HEK293T (cell line): ENCODE results near the gene XPNPEP1.

Experiments
- CTCF ChIA-PET: fragments of 350-600 bp; formaldehyde crosslinking; extraction: SDS; loops from one replicate; lab custom pipeline; 2021; ENCODE audit warnings: antibody characterized with exemption, inconsistent platforms; lab: Yijun Ruan, JAX
- POLR2A ChIA-PET: fragments of 350-600 bp; formaldehyde crosslinking; extraction: SDS; loops from one replicate; lab custom pipeline; 2020; ENCODE audit warnings: antibody characterized with exemption, inconsistent platforms; lab: Yijun Ruan, JAX
- DNase-seq: peaks from one replicate; pipeline ENCODE4 v3.0.0; 2012; ENCODE audit warnings: mixed read lengths; ENCODE audit errors: extremely low spot score
- ARNT ChIP-seq: fragments of 450-650 bp; IDR thresholded peaks from 2 replicates; pipeline ENCODE4 v1.6.1; 2017; ENCODE audit warnings: mild to moderate bottlenecking
- BHLHE40 ChIP-seq: fragments of 450-650 bp; IDR thresholded peaks from 2 replicates; pipeline ENCODE4 v1.6.1; 2016; ENCODE audit warnings: mild to moderate bottlenecking, moderate library complexity, borderline replicate concordance
- CTBP1 ChIP-seq: fragments of 450-650 bp; IDR thresholded peaks from 2 replicates; pipeline ENCODE4 v1.6.1; 2016; ENCODE audit warnings: borderline replicate concordance
- ELF4 ChIP-seq: fragments of 450-650 bp; IDR thresholded peaks from 2 replicates; pipeline ENCODE4 v1.6.1; 2017; ENCODE audit warnings: antibody characterized with exemption
- FOXA1 ChIP-seq: fragments of 450-650 bp; IDR thresholded peaks from 2 replicates; pipeline ENCODE4 v1.6.1; 2016; ENCODE audit warnings: mild to moderate bottlenecking
- FOXK2 ChIP-seq: fragments of 450-650 bp; IDR thresholded peaks from 2 replicates; pipeline ENCODE4 v1.6.1; 2016; ENCODE audit warnings: mild to moderate bottlenecking
- FOXM1 ChIP-seq: fragments of 450-650 bp; IDR thresholded peaks from 2 replicates; pipeline ENCODE4 v1.6.1; 2017; ENCODE audit warnings: mild to moderate bottlenecking, borderline replicate concordance
- HDGF ChIP-seq: fragments of 450-650 bp; IDR thresholded peaks from 2 replicates; pipeline ENCODE4 v1.6.1; 2017; ENCODE audit warnings: antibody characterized with exemption, borderline replicate concordance
- L3MBTL2 ChIP-seq: fragments of 450-650 bp; conservative IDR thresholded peaks from 2 replicates; pipeline ENCODE4 v1.6.1; 2016; ENCODE audit warnings: mild to moderate bottlenecking
- LEF1 ChIP-seq: fragments of 450-650 bp; IDR thresholded peaks from 2 replicates; pipeline ENCODE4 v1.6.1; 2017; ENCODE audit warnings: mild to moderate bottlenecking, borderline replicate concordance
- NFRKB ChIP-seq: fragments of 450-650 bp; IDR thresholded peaks from 2 replicates; pipeline ENCODE4 v1.6.1; 2016; ENCODE audit warnings: mild to moderate bottlenecking, moderate library complexity
- SP1 ChIP-seq: fragments of 450-650 bp; IDR thresholded peaks from 2 replicates; pipeline ENCODE4 v1.6.1; 2017
- SUZ12 ChIP-seq: fragments of 450-650 bp; IDR thresholded peaks from 2 replicates; pipeline ENCODE4 v1.6.1; 2016; ENCODE audit warnings: mild to moderate bottlenecking
- TARDBP ChIP-seq: fragments of 450-650 bp; IDR thresholded peaks from 2 replicates; pipeline ENCODE4 v1.6.1; 2016
- ZNF384 ChIP-seq: fragments of 450-650 bp; IDR thresholded peaks from 2 replicates; pipeline ENCODE4 v1.6.1; 2016
- TF ChIP-seq, protein P1 (sequence below): fragments of 450-650 bp; IDR thresholded peaks from 2 replicates; pipeline ENCODE4 v1.6.1; 2016

The XPNPEP1 gene

GRCh38 chr10:109899356-109900331, 23.7 kb downstream of the XPNPEP1 start:
- ChIA-PET CTCF (interaction anchor here (1.6 kb wide), 1 partner anchor 16 kb away, joined by 4 read pairs; no protein-coding TSS in a partner anchor), POLR2A (no interaction called here)
- DNase-seq = no peak
- TF ChIP-seq, protein P1, sequence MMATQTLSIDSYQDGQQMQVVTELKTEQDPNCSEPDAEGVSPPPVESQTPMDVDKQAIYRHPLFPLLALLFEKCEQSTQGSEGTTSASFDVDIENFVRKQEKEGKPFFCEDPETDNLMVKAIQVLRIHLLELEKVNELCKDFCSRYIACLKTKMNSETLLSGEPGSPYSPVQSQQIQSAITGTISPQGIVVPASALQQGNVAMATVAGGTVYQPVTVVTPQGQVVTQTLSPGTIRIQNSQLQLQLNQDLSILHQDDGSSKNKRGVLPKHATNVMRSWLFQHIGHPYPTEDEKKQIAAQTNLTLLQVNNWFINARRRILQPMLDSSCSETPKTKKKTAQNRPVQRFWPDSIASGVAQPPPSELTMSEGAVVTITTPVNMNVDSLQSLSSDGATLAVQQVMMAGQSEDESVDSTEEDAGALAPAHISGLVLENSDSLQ = no peak
- no peak for TF ChIP-seq FOXK2
- TF ChIP-seq FOXA1 = no peak
- TF ChIP-seq BHLHE40 = no peak

DNA sequence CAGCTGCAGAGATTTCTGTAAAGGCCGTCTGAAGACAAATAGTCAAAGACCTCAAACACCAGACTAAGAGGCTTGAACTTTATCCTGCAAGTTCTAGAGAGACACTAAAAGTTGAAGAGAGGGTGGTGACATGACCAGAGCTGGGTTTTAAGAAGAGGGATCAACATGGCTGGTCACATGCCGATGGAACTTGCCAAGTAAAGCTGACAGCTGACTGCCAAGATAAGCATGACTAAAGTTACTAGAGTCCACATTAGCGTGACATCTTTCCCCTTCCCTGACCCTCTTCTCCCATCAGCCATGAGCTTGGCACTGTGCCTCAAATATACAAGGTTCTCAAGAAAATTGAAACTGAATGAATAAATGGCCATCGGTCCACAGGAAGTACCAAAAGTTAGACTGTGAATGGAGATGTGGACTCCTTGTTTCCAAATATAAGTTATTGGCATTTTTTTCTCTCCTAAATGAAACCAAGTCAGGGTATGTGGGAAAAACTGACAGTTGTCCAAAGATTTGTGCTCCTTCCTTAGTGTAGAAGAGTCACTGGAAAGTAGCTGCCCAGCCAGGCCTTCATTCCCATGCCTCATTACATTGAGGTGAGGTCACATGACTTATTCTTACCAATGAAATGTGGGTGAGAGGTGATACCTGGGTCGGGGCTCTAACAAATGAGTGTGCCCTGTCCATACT, 24.5 kb downstream of the XPNPEP1 start:
- DNase-seq = no peak
- TF ChIP-seq ELF4 (no peak), FOXA1 (no peak), BHLHE40 (no peak), FOXM1 (no peak), SP1 (no peak), NFRKB (no peak)
- TF ChIP-seq, protein P1 = no peak
- CTCF ChIA-PET = interaction anchor here (1.6 kb wide), 1 partner anchor 15 kb away, joined by 4 read pairs; no protein-coding TSS in a partner anchor
- POLR2A ChIA-PET = no interaction called here

DNA sequence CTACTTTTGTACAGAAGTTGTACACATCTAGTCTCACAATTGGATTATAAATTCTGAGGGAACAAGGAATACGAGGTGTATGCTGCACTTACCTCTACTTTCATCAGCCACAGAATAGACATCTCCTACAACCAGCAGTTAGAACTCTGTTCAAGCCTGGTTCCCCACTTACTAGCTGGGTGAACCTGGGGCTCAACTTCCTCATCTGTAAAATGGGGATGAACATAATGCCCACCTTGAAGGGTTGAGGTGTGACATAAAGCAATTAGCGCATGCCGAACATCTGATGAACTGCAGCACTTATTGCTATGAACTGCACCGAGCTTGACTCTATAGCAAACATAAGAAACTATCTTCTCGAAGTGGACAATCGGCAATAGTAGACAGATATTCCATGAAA, 25.3 kb downstream of the XPNPEP1 start:
- ChIA-PET CTCF (interaction anchor here (1.6 to 4.0 kb wide), 2 partner anchors 14 kb away, joined by 4 to 18 read pairs; no protein-coding TSS in a partner anchor), POLR2A (no interaction called here)
- DNase-seq = no peak
- TF ChIP-seq CTBP1 = no peak
- no peak for TF ChIP-seq FOXM1

- no peak for DNase-seq
- CTCF ChIA-PET = interaction anchor here (4.0 kb wide), 1 partner anchor 11 kb away, joined by 18 read pairs; no protein-coding TSS in a partner anchor
- TF ChIP-seq, protein P1 = no peak
- TF ChIP-seq FOXA1 (no peak), ELF4 (no peak), ARNT (no peak), HDGF (no peak), ZNF384 (no peak), LEF1 (no peak), FOXK2 (no peak), BHLHE40 (no peak), TARDBP (no peak), SP1 (no peak), CTBP1 (no peak), NFRKB (no peak), L3MBTL2 (no peak), SUZ12 (no peak), FOXM1 (no peak)
- POLR2A ChIA-PET = no interaction called here
Measured at GRCh38 chr10:109895848-109896247, 27.5 kb downstream of the XPNPEP1 start.

DNA sequence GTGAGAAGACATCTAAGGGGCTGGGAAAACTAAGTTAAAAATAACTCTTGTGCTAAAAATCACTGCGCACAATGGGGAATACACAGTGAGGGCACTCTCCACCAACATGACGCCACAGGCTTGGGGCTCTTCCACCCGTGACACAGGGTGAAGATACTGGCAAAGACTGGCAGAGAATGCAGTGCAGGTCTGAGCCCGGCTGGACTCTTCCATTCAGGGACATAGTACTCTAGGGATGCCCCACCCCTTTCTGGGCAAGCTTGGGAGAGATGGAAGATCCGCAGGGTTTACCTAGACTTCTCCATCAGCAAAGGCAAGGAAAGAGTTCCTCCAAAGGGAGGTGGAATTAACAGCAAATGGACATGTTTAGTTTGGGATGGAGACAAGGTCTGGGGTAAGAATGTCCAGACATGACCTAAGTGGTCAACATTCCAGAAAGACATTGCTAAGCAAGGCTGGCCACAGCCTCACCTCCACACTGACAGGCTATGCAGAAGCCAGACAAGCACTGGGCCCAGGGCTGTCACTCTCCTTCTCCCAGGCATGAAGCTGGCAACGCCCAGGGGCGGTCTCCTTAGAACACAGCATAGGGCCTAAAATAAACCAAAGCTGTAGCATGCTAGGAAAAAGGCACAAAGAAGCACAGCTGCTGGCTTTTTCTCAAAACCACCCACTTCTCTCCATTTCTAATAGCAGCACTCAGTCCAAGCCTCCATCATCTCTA, 28.1 kb downstream of the XPNPEP1 start:
- ChIA-PET CTCF (interaction anchor here (4.0 kb wide), 1 partner anchor 11 kb away, joined by 18 read pairs; no protein-coding TSS in a partner anchor), POLR2A (no interaction called here)
- no peak for TF ChIP-seq FOXK2
- TF ChIP-seq LEF1 = no peak
- no peak for TF ChIP-seq SUZ12
- TF ChIP-seq, protein P1 = no peak
- no peak for TF ChIP-seq TARDBP
- TF ChIP-seq CTBP1 = no peak
- TF ChIP-seq L3MBTL2 = no peak
- no peak for TF ChIP-seq SP1
- no peak for TF ChIP-seq ARNT
- no peak for TF ChIP-seq FOXA1
- TF ChIP-seq BHLHE40 = no peak
- no peak for TF ChIP-seq NFRKB
- no peak for TF ChIP-seq ELF4
- no peak for TF ChIP-seq ZNF384
- no peak for TF ChIP-seq FOXM1
- TF ChIP-seq HDGF = no peak
- no peak for DNase-seq
